H9 (cell line): ENCODE data around the gene AJUBA. TPM values are rescaled to one million over a fixed set of nuclear protein-coding genes. Genes with fewer than 3 reads are reported as not detected.

Source experiments
- DNase-seq: peaks from one replicate; pipeline ENCODE4 v3.0.0-alpha.2; 2017
- H2AFZ ChIP-seq: one replicate; pipeline ENCODE4 v1.6.1; 2013; ENCODE audit warnings: mild to moderate bottlenecking, low read length, control low read depth, moderate library complexity
- H2AK5ac ChIP-seq: 2 replicates; pipeline ENCODE4 v1.6.1; 2013; ENCODE audit warnings: low read length, control low read depth, mixed read lengths; ENCODE audit not compliant: insufficient read length
- H2BK120ac ChIP-seq: one replicate; pipeline ENCODE4 v1.6.1; 2013; ENCODE audit warnings: low read depth, mild to moderate bottlenecking, low read length, control low read depth, inconsistent platforms; ENCODE audit not compliant: poor library complexity, severe bottlenecking
- H2BK12ac ChIP-seq: 2 replicates; pipeline ENCODE4 v1.6.1; 2013; ENCODE audit warnings: low read length, control low read depth, mixed read lengths, low read depth; ENCODE audit not compliant: insufficient read length
- H2BK15ac ChIP-seq: 2 replicates; pipeline ENCODE4 v1.6.1; 2013; ENCODE audit warnings: low read depth, low read length, control low read depth
- H2BK20ac ChIP-seq: one replicate; pipeline ENCODE4 v1.6.1; 2013; ENCODE audit warnings: low read depth, mild to moderate bottlenecking, low read length, control low read depth, inconsistent platforms; ENCODE audit not compliant: poor library complexity, severe bottlenecking
- H2BK5ac ChIP-seq: 2 replicates; pipeline ENCODE4 v1.6.1; 2013; ENCODE audit warnings: low read length, control low read depth, mixed read lengths; ENCODE audit not compliant: insufficient read length
- H3K14ac ChIP-seq: 2 replicates; pipeline ENCODE4 v1.6.1; 2013; ENCODE audit warnings: low read length, control low read depth; ENCODE audit not compliant: insufficient read depth
- H3K18ac ChIP-seq: 2 replicates; pipeline ENCODE4 v1.6.1; 2013; ENCODE audit warnings: low read depth, mild to moderate bottlenecking, mixed read lengths, low read length, control low read depth; ENCODE audit not compliant: insufficient read length
- H3K23ac ChIP-seq: 2 replicates; pipeline ENCODE4 v1.6.1; 2013; ENCODE audit warnings: low read length, control low read depth, mixed read lengths, low read depth; ENCODE audit not compliant: insufficient read length
- H3K23me2 ChIP-seq: 2 replicates; pipeline ENCODE4 v1.6.1; 2013; ENCODE audit warnings: low read depth, mild to moderate bottlenecking, mixed read lengths, low read length, control low read depth; ENCODE audit not compliant: insufficient read length, poor library complexity, severe bottlenecking
- H3K27ac ChIP-seq: 2 replicates; pipeline ENCODE4 v1.5.1; 2013; ENCODE audit warnings: low read length, control low read depth, mixed read lengths, low read depth; ENCODE audit not compliant: insufficient read length
- H3K27me3 ChIP-seq: 2 replicates; pipeline ENCODE4 v1.6.1; 2013; ENCODE audit warnings: low read length, control low read depth, inconsistent platforms; ENCODE audit not compliant: insufficient read depth
- H3K4ac ChIP-seq: 2 replicates; pipeline ENCODE4 v1.6.1; 2013; ENCODE audit warnings: low read depth, mild to moderate bottlenecking, control low read depth, inconsistent platforms, low read length, moderate library complexity
- H3K4me1 ChIP-seq: 2 replicates; pipeline ENCODE4 v1.6.1; 2013; ENCODE audit warnings: low read length, control low read depth, inconsistent platforms; ENCODE audit not compliant: insufficient read depth
- H3K4me2 ChIP-seq: 2 replicates; pipeline ENCODE4 v1.6.1; 2013; ENCODE audit warnings: low read length, control low read depth, mixed read lengths; ENCODE audit not compliant: insufficient read length, insufficient read depth
- H3K56ac ChIP-seq: 2 replicates; pipeline ENCODE4 v1.6.1; 2013; ENCODE audit warnings: low read depth, mild to moderate bottlenecking, mixed read lengths, low read length, control low read depth; ENCODE audit not compliant: insufficient read length
- H3K79me1 ChIP-seq: 2 replicates; pipeline ENCODE4 v1.6.1; 2013; ENCODE audit warnings: low read depth, mild to moderate bottlenecking, moderate library complexity, low read length, control low read depth, inconsistent platforms; ENCODE audit not compliant: insufficient read depth, poor library complexity, severe bottlenecking
- H3K79me2 ChIP-seq: 2 replicates; pipeline ENCODE4 v1.6.1; 2013; ENCODE audit warnings: low read length, control low read depth, inconsistent platforms; ENCODE audit not compliant: insufficient read depth
- H3K9ac ChIP-seq: 2 replicates; pipeline ENCODE4 v1.6.1; 2013; ENCODE audit warnings: low read length, control low read depth, mixed read lengths; ENCODE audit not compliant: insufficient read length; ENCODE audit errors: extremely low read depth
- H3K9me3 ChIP-seq: one replicate; pipeline ENCODE4 v1.6.1; 2013; ENCODE audit warnings: low read depth, low read length, inconsistent platforms; ENCODE audit not compliant: control insufficient read depth
- H3T11ph ChIP-seq: one replicate; pipeline ENCODE4 v1.6.1; 2013; ENCODE audit warnings: mild to moderate bottlenecking, low read length, control low read depth, inconsistent platforms
- H4K20me1 ChIP-seq: one replicate; pipeline ENCODE4 v1.6.1; 2013; ENCODE audit not compliant: control insufficient read depth, insufficient read length, insufficient read depth
- H4K5ac ChIP-seq: 2 replicates; pipeline ENCODE4 v1.6.1; 2013; ENCODE audit warnings: low read depth, mild to moderate bottlenecking, mixed read lengths, low read length, control low read depth; ENCODE audit not compliant: insufficient read length
- H4K8ac ChIP-seq: replicated peaks from 2 replicates; pipeline ENCODE4 v1.6.1; 2013; ENCODE audit warnings: low read length, control low read depth, mixed read lengths, low read depth; ENCODE audit not compliant: insufficient read length
- H4K91ac ChIP-seq: 2 replicates; pipeline ENCODE4 v1.6.1; 2013; ENCODE audit warnings: low read depth, mild to moderate bottlenecking, moderate library complexity, mixed read lengths, low read length, control low read depth; ENCODE audit not compliant: insufficient read length
- H3K27ac Mint-ChIP-seq, 3 experiments: 2 replicates in 2 of 3; 3 replicates in 1 of 3; pipeline ENCODE4 v1.8.0; 2020 to 2021; ENCODE audit warnings: mixed read lengths in 3 of 3, mild to moderate bottlenecking in 1 of 3, moderate library complexity in 1 of 3
- H3K27me3 Mint-ChIP-seq: 2 replicates; pipeline ENCODE4 v1.8.0; 2021; ENCODE audit warnings: low read depth, mild to moderate bottlenecking, moderate library complexity, mixed read lengths
- H3K36me3 Mint-ChIP-seq, 3 experiments: 2 replicates in 2 of 3; 3 replicates in 1 of 3; pipeline ENCODE4 v1.8.0; 2020 to 2021; ENCODE audit warnings: low read depth in 3 of 3, mixed read lengths in 3 of 3; ENCODE audit not compliant: insufficient read depth in 1 of 3
- H3K4me1 Mint-ChIP-seq, 2 experiments: 2 replicates each; pipeline ENCODE4 v1.8.0; 2020; ENCODE audit warnings: mixed read lengths in 2 of 2
- H3K4me3 Mint-ChIP-seq, 2 experiments: 2 replicates in 1 of 2; 3 replicates in 1 of 2; pipeline ENCODE4 v1.8.0; 2020 to 2021; ENCODE audit warnings: mild to moderate bottlenecking in 2 of 2, mixed read lengths in 2 of 2, moderate library complexity in 1 of 2
- H3K9me3 Mint-ChIP-seq, 2 experiments: 2 replicates in 1 of 2; 3 replicates in 1 of 2; pipeline ENCODE4 v1.8.0; 2020; ENCODE audit warnings: mild to moderate bottlenecking in 2 of 2, mixed read lengths in 2 of 2, moderate library complexity in 1 of 2
- WGBS: extraction: QIAGEN DNeasy Blood & Tissue Kit; methylation state at CpG from one replicate; pipeline ENCODE4 v1.1.7; 2013; ENCODE audit warnings: missing lambda C conversion rate, low lambda C conversion rate, mixed read lengths; ENCODE audit not compliant: insufficient read length; ENCODE audit errors: extremely low coverage; 5-methylcytosine and 5-hydroxymethylcytosine counted together
- total RNA-seq: library from RNA; stranded (reverse); gene quantifications from 2 replicates; pipeline ENCODE4 v1.2.1, GENCODE V29; 2021
- TF ChIP-seq, protein P1 (sequence below): fragments of 200-600 bp; sonication (generic); conservative IDR thresholded peaks from 3 replicates; pipeline ENCODE4 v1.8.0; 2021; ENCODE audit warnings: antibody characterized with exemption, mild to moderate bottlenecking

The AJUBA gene
- total RNA-seq, 1 experiment from 2014 or later, result 44.9 TPM

DNA sequence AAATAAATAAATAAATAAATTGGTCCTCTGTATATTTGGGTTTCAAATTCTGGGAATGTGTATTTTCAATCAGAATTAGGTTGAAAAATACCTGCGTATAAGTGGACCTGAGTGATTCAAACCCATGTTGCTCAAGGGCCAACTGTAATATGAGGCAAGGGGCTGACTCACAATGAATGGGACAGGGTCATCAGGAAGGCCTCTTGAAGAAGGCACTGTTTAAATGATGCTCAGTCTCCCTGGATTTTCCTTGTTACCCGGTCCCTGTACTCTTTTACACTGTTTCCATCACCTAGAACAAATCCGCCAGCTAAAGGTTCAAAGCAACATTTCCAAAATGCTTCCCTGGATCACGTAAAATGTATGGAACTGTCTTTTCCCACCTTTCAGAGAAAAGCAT is 48.6 kb upstream of the AJUBA start:
- H2BK20ac ChIP-seq, result no peak overlapping the region
- no peak overlapping the region for H3T11ph ChIP-seq
- no peak overlapping the region for H2BK5ac ChIP-seq
- peaks cover 14 to 17% of the 10 kb centered on the region in 2 experiments for H3K4me1 Mint-ChIP-seq
- no peaks in the 10 kb centered on the region for H3K79me1 ChIP-seq
- H3K18ac ChIP-seq, result no peak overlapping the region
- H3K27ac Mint-ChIP-seq, result no peak overlapping the region
- no peak overlapping the region for H3K56ac ChIP-seq
- peaks cover 5% of the 10 kb centered on the region; the same call in 1 of the 2 replicates for H3K79me2 ChIP-seq
- no peak overlapping the region for H2BK15ac ChIP-seq
- no peak overlapping the region for H2BK120ac ChIP-seq
- H3K4me2 ChIP-seq, result no peak overlapping the region
- H4K5ac ChIP-seq, result no peak overlapping the region
- no peak overlapping the region for H2AFZ ChIP-seq
- no peaks in the 10 kb centered on the region for H4K20me1 ChIP-seq
- H3K4ac ChIP-seq, result no peak overlapping the region
- H3K36me3 Mint-ChIP-seq, result peaks cover 39 to 65% (median 52%) of the 10 kb centered on the region in 3 experiments
- H3K27ac ChIP-seq, result no peak overlapping the region
- H3K23ac ChIP-seq, result no peak overlapping the region
- no CpG with 5 or more reads among the region's 4 CpGs for WGBS
- H3K4me1 ChIP-seq, result no peaks in the 10 kb centered on the region
- H3K27me3 ChIP-seq, result no peaks in the 10 kb centered on the region
- H3K23me2 ChIP-seq, result peaks cover 5% of the 10 kb centered on the region
- no peak overlapping the region for H2BK12ac ChIP-seq
- H2AK5ac ChIP-seq, result no peak overlapping the region
- H3K14ac ChIP-seq, result no peak overlapping the region
- no peaks in the 10 kb centered on the region for H3K9me3 Mint-ChIP-seq
- H3K9ac ChIP-seq, result no peak overlapping the region
- H3K9me3 ChIP-seq, result no peaks in the 10 kb centered on the region
- DNase-seq, result no peak
- TF ChIP-seq, protein P1, sequence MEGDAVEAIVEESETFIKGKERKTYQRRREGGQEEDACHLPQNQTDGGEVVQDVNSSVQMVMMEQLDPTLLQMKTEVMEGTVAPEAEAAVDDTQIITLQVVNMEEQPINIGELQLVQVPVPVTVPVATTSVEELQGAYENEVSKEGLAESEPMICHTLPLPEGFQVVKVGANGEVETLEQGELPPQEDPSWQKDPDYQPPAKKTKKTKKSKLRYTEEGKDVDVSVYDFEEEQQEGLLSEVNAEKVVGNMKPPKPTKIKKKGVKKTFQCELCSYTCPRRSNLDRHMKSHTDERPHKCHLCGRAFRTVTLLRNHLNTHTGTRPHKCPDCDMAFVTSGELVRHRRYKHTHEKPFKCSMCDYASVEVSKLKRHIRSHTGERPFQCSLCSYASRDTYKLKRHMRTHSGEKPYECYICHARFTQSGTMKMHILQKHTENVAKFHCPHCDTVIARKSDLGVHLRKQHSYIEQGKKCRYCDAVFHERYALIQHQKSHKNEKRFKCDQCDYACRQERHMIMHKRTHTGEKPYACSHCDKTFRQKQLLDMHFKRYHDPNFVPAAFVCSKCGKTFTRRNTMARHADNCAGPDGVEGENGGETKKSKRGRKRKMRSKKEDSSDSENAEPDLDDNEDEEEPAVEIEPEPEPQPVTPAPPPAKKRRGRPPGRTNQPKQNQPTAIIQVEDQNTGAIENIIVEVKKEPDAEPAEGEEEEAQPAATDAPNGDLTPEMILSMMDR, result no peak
- H4K8ac ChIP-seq, result no peak overlapping the region
- no peaks in the 10 kb centered on the region for H3K27me3 Mint-ChIP-seq
- no peak overlapping the region for H4K91ac ChIP-seq
- no peak overlapping the region for H3K4me3 Mint-ChIP-seq
